Mucosa of stomach (tissue), 1 donor: ENCODE data around the gene GALNT17.

Experiments used
- H3K27me3 ChIP-seq: one replicate; pipeline ENCODE4 v1.7.0; 2013; ENCODE audit warnings: mild to moderate bottlenecking, low read length; ENCODE audit not compliant: control insufficient read depth, insufficient read depth
- H3K36me3 ChIP-seq: one replicate; pipeline ENCODE4 v1.7.0; 2013; ENCODE audit warnings: low read length; ENCODE audit not compliant: control insufficient read depth, insufficient read depth
- H3K4me1 ChIP-seq: one replicate; pipeline ENCODE4 v1.7.0; 2013; ENCODE audit warnings: mild to moderate bottlenecking, low read length; ENCODE audit not compliant: control insufficient read depth, insufficient read depth
- H3K4me3 ChIP-seq: one replicate; pipeline ENCODE4 v1.7.0; 2013; ENCODE audit warnings: low read length
- H3K9ac ChIP-seq: one replicate; pipeline ENCODE4 v1.7.0; 2013; ENCODE audit warnings: mild to moderate bottlenecking, low read length, moderate library complexity
- H3K9me3 ChIP-seq: one replicate; pipeline ENCODE4 v1.7.0; 2013; ENCODE audit warnings: mild to moderate bottlenecking, low read length, moderate library complexity; ENCODE audit not compliant: control insufficient read depth
- donor health status: Pancreatic carcinoma.

Gene GALNT17

DNA sequence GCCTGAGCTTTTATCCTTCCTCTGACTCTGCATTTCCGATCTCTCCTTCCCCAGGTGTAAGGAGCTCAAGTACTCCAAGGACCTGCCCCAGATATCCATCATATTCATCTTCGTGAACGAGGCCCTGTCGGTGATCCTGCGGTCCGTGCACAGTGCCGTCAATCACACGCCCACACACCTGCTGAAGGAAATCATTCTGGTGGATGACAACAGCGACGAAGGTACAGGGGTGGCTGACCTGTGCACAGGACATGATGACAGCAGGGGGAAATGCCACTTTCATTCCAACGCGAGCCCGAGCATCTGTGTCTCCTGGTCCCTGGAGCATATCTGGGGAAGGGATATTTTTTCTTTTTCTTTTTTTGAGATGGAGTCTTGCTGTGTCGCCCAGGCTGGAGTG is 256.2 kb downstream of the GALNT17 start:
- Histone ChIP-seq H3K9ac (no peak overlapping the region), H3K36me3 (no peaks in the 10 kb centered on the region), H3K4me3 (no peak overlapping the region), H3K27me3 (no peaks in the 10 kb centered on the region), H3K4me1 (no peaks in the 10 kb centered on the region), H3K9me3 (peaks cover 3% of the 10 kb centered on the region)

DNA sequence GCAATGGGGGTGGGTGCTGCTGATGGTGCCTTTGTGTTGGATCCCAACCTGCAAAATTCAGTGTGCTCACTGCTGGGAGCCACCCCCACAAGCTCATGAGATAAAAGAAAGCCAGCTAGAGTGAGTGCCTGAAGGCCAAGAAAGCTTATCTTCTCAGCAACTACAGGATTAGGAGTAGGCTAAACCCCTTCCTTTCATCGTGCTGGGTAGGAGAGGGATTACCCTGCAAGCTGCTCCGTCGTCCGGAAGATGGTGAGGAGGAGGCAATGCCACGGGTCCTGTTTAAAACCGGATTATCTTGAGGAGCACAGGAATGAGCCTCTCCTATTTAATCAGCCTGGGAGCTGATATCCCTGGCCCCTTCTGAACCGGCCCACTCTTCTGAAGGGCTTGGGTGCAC is 258.0 kb downstream of the GALNT17 start:
- Histone ChIP-seq H3K9me3 (peaks cover 3% of the 10 kb centered on the region), H3K27me3 (no peaks in the 10 kb centered on the region), H3K4me1 (no peaks in the 10 kb centered on the region), H3K9ac (no peak overlapping the region), H3K4me3 (no peak overlapping the region), H3K36me3 (no peaks in the 10 kb centered on the region)

DNA sequence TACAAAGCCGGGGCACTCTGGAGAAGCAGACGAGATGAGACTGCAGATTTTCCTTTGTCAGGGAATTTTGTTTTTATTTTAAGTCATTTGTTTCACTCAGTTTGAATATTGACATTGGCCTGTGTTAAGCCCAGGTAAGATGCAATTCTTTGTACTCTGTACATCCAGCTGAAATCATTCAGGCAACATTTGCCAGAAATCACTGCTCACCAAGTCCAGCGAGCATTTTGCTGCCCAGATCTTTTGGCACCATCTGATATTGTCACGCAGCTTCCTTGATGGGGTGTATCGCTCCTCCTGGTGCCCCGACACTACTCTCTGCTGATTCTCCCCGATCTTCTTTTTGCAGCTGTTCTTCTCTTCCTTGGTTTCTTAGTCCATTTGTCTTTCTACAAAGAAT is 261.7 kb downstream of the GALNT17 start:
- H3K9ac ChIP-seq: no peak overlapping the region
- H3K36me3 ChIP-seq: no peaks in the 10 kb centered on the region
- H3K9me3 ChIP-seq: peaks cover 3% of the 10 kb centered on the region
- H3K4me1 ChIP-seq: no peaks in the 10 kb centered on the region
- no peaks in the 10 kb centered on the region for H3K27me3 ChIP-seq
- no peak overlapping the region for H3K4me3 ChIP-seq

DNA sequence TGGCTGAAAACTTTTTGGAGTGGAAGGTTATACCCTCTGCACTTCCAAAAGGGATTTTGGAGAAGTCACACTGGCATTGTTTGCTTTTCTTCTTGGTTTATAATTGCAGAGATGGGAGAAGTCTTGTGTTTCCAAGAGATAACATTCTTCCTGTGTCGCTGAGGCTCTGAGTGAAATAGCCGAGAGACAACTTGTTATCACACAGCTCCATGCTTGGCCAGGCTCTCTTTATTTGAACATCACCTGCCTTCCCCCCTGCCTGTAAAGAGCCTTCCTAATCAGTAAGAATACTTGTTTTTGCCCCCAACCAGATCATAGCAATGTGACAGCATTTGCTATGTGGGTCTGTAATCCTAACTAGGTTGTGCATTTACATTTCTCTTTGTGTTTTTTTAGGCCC is 270.7 kb downstream of the GALNT17 start:
- Histone ChIP-seq H3K36me3 (no peaks in the 10 kb centered on the region), H3K4me3 (no peak overlapping the region), H3K9ac (no peak overlapping the region), H3K9me3 (no peaks in the 10 kb centered on the region), H3K4me1 (no peaks in the 10 kb centered on the region), H3K27me3 (no peaks in the 10 kb centered on the region)

DNA sequence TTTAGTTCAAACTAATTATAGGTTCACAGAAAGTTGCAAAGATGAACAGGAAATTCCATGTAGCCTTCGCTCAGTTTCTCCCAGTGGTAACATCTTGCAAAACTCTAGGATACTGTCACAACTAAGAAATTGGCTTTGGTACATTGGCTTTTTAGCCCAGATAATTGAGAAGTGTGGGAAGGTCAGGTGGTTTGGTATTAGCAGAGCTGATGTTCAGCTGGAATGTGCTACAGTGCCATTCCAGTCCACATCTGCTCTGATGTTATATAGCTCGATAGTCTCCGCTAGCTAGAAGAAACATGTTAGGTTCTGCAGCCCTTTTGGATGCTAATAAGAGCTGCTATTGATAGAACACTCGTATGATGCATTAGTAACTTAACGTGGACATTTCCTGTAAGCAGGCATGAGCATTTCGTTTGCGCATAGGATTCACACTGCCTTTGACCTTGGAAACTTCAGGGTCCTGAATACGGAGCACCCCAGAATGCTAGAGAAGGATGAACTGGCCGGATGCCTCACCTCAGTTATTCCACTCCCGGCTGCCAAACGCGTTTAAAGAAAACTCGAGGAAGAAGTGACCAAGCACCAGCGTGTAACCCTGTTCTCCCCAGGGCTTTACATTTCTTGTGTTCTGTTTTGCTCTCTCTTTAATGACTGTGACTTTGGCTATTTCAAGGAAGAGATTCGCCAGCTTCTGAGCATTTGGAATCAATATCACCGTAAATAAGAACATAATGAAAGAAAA is 271.4 kb downstream of the GALNT17 start:
- H3K27me3 ChIP-seq: no peaks in the 10 kb centered on the region
- no peaks in the 10 kb centered on the region for H3K36me3 ChIP-seq
- H3K9me3 ChIP-seq: no peaks in the 10 kb centered on the region
- no peak overlapping the region for H3K9ac ChIP-seq
- H3K4me3 ChIP-seq: no peak overlapping the region
- H3K4me1 ChIP-seq: no peaks in the 10 kb centered on the region

DNA sequence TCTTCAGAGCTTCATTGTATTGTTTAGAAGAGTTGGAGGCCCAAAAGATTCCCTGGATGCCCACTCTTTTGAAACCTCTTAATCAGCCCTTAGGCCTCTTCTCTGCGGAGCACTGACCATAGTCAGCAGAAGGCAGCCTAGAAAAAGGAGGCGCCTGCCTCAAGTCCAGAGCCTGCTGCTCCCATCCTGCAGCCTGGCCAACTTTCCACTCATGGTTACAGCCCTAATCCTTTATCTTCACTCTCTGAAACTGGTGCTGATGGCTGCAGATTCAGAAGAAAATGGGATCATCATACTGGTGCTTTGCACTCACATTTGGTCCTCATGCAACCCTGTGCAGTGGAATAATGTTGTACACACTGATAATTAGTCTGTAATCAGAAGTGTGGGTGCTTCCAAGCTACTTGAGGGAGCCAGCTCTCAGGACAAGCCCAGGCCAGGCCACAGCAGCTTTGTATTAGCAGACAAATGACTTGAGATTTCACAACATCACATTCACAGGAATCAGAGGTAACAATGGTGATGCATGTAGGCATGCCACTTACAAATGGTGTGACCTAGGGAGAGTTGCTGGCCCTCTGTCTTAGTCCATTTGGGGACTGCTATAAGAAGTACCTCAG is 272.9 kb downstream of the GALNT17 start:
- no peaks in the 10 kb centered on the region for H3K36me3 ChIP-seq
- no peak overlapping the region for H3K9ac ChIP-seq
- H3K27me3 ChIP-seq: no peaks in the 10 kb centered on the region
- no peak overlapping the region for H3K4me3 ChIP-seq
- H3K4me1 ChIP-seq: no peaks in the 10 kb centered on the region
- H3K9me3 ChIP-seq: no peaks in the 10 kb centered on the region

DNA sequence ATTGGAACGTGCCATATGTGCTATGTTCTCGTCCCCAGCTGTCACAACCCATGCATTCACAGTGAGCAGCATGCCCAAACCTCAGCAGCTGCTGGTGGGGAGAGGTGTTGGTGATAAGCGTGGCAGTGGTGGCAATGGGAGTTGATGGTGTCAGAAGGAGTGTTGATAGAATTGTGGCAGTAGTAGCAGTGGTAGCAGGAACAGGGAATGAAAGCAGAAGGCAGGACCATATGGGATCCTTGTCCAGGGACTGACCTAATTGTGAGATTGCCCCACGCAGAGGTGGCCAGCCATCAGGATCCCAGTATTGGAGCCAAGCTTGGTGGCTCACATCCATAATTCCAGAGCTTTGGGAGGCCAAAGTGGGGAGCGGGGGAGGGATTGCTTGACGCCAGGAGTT is 276.3 kb downstream of the GALNT17 start:
- H3K4me1 ChIP-seq: no peaks in the 10 kb centered on the region
- no peak overlapping the region for H3K9ac ChIP-seq
- no peaks in the 10 kb centered on the region for H3K36me3 ChIP-seq
- H3K9me3 ChIP-seq: no peaks in the 10 kb centered on the region
- H3K4me3 ChIP-seq: no peak overlapping the region
- no peaks in the 10 kb centered on the region for H3K27me3 ChIP-seq

DNA sequence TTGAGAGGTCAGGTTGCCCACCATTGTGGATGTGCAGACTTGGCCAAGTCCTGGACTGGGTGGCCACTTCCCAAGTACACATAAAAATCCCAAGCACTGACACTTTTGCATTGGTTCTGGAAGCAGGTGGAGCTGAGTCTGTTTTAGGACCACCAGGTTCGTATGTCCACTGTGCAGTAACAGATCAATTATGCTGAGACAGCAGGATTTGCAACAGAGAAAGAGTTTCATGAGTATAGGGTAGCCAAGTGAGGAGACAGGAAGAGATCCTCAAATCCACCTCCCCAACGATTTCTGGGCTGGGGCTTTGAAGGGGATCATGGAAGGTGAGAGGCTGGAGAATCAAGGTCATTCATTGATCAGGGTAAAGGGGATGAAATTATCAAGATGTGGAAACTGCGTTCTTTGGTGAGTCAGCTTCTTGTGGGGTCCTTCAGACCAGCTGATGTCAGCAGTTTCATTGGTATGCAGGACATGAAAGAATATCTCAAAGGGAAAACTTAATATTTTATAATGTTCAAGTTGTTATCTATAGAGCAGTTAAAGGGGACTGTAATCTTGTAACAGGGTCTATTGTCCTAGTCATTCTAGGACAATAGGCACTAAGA is 277.7 kb downstream of the GALNT17 start:
- no peaks in the 10 kb centered on the region for H3K9me3 ChIP-seq
- no peaks in the 10 kb centered on the region for H3K4me1 ChIP-seq

DNA sequence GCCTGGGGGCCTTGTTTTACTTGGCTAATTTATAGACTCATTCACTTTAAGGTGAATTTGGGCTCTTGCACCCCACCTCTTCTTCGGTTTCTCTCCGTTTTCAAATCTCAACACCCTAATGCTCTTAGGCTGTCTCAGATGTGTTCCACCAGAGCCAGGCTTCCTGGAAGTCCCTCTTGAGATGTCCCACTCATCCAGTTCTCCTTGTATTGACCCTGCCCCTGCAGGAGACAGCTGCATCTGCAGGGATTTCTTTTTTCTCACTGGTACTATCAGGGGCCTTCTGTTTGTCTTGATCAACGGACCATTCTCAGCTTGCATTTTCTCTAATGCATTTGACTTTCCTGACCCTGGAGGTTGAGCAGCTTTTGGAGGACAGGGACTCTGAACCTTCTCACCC is 279.5 kb downstream of the GALNT17 start:
- Histone ChIP-seq H3K36me3 (no peaks in the 10 kb centered on the region), H3K9ac (no peak overlapping the region), H3K4me1 (no peaks in the 10 kb centered on the region), H3K27me3 (no peaks in the 10 kb centered on the region), H3K4me3 (no peak overlapping the region), H3K9me3 (no peaks in the 10 kb centered on the region)

More for the DNA sequence above, 277.7 kb downstream of the GALNT17 start:
- no peak overlapping the region for H3K9ac ChIP-seq
- H3K27me3 ChIP-seq: no peaks in the 10 kb centered on the region
- H3K4me3 ChIP-seq: no peak overlapping the region
- H3K36me3 ChIP-seq: no peaks in the 10 kb centered on the region

DNA sequence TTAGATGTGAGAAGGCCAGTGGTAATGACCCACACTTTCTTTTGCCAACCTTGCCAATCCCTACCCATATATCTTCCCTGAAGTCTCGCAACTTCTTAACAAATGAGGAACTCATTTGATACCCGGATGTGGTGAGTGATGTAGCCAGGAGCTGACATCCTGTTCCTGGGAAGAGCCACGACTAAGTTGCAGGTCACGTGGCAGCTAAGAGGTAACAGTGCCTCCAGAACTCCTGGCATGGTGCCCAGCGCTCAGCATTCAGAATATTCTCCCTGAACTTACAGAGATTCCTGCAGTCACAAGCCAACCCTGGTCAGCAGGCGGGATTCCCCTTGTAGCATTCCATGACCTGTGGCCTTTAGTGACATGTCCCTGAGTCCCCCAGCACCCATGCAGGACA is 282.5 kb downstream of the GALNT17 start:
- Histone ChIP-seq H3K4me3 (no peak overlapping the region), H3K36me3 (no peaks in the 10 kb centered on the region), H3K9me3 (no peaks in the 10 kb centered on the region), H3K9ac (no peak overlapping the region), H3K4me1 (no peaks in the 10 kb centered on the region), H3K27me3 (no peaks in the 10 kb centered on the region)

DNA sequence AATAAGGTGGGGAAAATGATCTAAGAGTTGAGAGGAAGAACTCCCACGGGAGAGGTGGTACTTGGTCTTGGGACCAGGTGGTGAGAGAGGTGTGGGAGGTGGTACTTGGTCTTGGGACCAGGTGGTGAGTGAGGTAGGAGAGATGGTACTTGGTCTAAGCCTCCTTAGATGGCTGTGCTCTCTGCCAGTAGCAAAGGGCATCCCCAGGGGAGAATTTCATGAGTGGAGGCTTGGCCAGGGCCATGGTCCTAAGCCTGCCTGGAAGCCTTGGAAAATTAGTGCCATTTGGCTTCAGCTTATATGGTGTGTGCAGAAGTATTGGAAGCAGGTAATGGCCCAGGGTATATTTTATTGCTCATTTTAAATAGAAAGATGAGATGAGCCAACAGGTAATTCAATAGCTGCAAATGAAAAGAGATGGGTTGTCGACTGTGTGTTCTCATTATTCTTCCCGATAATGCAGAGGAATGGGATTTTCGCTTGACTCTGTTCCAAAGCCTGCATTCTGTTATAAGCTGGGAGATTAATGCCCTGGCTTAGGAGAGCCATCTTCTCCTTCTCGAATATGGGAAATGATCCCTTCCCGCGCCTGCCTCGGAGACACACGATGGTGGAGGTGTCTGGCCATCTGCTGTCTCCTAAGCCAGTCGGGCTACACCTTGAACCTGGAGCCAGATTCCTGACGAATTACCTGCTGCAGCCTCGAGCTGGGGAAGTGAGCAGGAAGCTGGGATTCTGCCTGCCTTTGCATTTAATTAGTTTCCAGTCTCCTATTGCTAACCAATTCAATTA is 287.8 kb downstream of the GALNT17 start:
- no peaks in the 10 kb centered on the region for H3K9me3 ChIP-seq
- no peak overlapping the region for H3K4me3 ChIP-seq
- H3K9ac ChIP-seq: no peak overlapping the region
- no peaks in the 10 kb centered on the region for H3K27me3 ChIP-seq
- H3K36me3 ChIP-seq: no peaks in the 10 kb centered on the region
- no peaks in the 10 kb centered on the region for H3K4me1 ChIP-seq

DNA sequence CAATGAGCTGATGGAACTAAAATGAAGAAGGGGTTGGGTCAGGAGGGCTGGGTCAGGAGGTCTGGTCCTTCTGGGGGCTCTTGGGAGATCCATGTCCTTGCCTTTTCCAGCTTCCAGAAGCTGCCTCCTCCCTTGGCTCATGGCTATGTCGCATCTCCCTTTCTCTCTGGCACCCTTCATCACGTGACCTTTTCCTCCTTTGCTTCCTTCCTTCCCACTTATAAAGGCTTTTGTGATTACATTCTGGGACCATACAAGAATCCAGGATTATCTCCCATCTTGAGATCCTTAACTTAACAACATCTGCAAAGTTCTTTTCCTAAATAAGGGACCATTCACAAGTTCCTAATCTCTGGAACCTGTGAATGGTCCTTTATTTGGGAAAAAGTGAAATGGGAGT is 290.2 kb downstream of the GALNT17 start:
- Histone ChIP-seq H3K36me3 (no peaks in the 10 kb centered on the region), H3K4me3 (no peak overlapping the region), H3K4me1 (no peaks in the 10 kb centered on the region), H3K9ac (no peak overlapping the region), H3K27me3 (no peaks in the 10 kb centered on the region), H3K9me3 (no peaks in the 10 kb centered on the region)
